Right forelimb (tissue), 1 donor: ENCODE data around the gene STON1.
"Not testable (repeated sequence)": the region's sequence is repeated elsewhere in the genome, so short reads cannot be mapped to it uniquely, and the experiment has no call there.

ENCODE experiments used
- DNase-seq: peaks from one replicate; pipeline ENCODE4 v3.0.0-alpha.2; 2018

Gene STON1

GRCh38 chr2:48530033-48530811 lies at the start of gene STON1:
TSS of gene STON1 (plus strand) at chr2:48530154. CDS start at chr2:48580634, 50,480 bp downstream.
- peak; percentile 78 for DNase-seq

- DNase-seq: no peak
Measured at GRCh38 chr2:48480526-48480925, 49.4 kb upstream of the STON1 start.

- DNase-seq: no peak
Measured at GRCh38 chr2:48482313-48482712, 47.6 kb upstream of the STON1 start.

- no peak for DNase-seq
Measured at GRCh38 chr2:48482769-48483168, 47.2 kb upstream of the STON1 start.

- DNase-seq: no peak
Measured at GRCh38 chr2:48483506-48483905, 46.4 kb upstream of the STON1 start.

GRCh38 chr2:48483916-48484315 lies 46.0 kb upstream of the STON1 start:
- DNase-seq: no peak

- DNase-seq: no peak
Measured at GRCh38 chr2:48488545-48488944, 41.4 kb upstream of the STON1 start.

GRCh38 chr2:48496849-48497248 lies 33.1 kb upstream of the STON1 start:
- no peak for DNase-seq

- no peak for DNase-seq
Measured at GRCh38 chr2:48504647-48505327, 25.2 kb upstream of the STON1 start.

- no peak for DNase-seq
Measured at GRCh38 chr2:48507111-48507510, 22.8 kb upstream of the STON1 start.

- no peak for DNase-seq
Measured at GRCh38 chr2:48508461-48509124, 21.4 kb upstream of the STON1 start.

GRCh38 chr2:48510329-48510728 lies 19.6 kb upstream of the STON1 start:
- DNase-seq: no peak

- DNase-seq: no peak
Measured at GRCh38 chr2:48511849-48512470, 18.0 kb upstream of the STON1 start.

GRCh38 chr2:48512571-48512970 lies 17.4 kb upstream of the STON1 start:
- no peak for DNase-seq

GRCh38 chr2:48514348-48515003 lies 15.5 kb upstream of the STON1 start:
- DNase-seq: no peak

- no peak for DNase-seq
Measured at GRCh38 chr2:48515513-48515985, 14.4 kb upstream of the STON1 start.

- no peak for DNase-seq
Measured at GRCh38 chr2:48519593-48519992, 10.4 kb upstream of the STON1 start.

- not testable (repeated sequence) for DNase-seq
Measured at GRCh38 chr2:48524756-48525155, 5.2 kb upstream of the STON1 start.

GRCh38 chr2:48525269-48525943 lies 4.5 kb upstream of the STON1 start:
- DNase-seq: no peak

GRCh38 chr2:48527226-48527885 lies 2.6 kb upstream of the STON1 start:
- no peak for DNase-seq

- no peak for DNase-seq
Measured at GRCh38 chr2:48528431-48528830, 1.5 kb upstream of the STON1 start.

- no peak for DNase-seq
Measured at GRCh38 chr2:48529194-48529593, 760 bp upstream of the STON1 start.
